HG03342 (cell line): ENCODE measurements around the gene DOCK10.
A peak's percentile ranks its signal among the peaks of the same experiment; 100 is the strongest.

Source experiments
- ATAC-seq: cut with Tn5 transposase; IDR thresholded peaks from one replicate; pipeline ENCODE4 v1.9.1; 2021; ENCODE audit warnings: mild to moderate bottlenecking, moderate library complexity; ENCODE audit not compliant: unreplicated experiment

The DOCK10 gene

DNA sequence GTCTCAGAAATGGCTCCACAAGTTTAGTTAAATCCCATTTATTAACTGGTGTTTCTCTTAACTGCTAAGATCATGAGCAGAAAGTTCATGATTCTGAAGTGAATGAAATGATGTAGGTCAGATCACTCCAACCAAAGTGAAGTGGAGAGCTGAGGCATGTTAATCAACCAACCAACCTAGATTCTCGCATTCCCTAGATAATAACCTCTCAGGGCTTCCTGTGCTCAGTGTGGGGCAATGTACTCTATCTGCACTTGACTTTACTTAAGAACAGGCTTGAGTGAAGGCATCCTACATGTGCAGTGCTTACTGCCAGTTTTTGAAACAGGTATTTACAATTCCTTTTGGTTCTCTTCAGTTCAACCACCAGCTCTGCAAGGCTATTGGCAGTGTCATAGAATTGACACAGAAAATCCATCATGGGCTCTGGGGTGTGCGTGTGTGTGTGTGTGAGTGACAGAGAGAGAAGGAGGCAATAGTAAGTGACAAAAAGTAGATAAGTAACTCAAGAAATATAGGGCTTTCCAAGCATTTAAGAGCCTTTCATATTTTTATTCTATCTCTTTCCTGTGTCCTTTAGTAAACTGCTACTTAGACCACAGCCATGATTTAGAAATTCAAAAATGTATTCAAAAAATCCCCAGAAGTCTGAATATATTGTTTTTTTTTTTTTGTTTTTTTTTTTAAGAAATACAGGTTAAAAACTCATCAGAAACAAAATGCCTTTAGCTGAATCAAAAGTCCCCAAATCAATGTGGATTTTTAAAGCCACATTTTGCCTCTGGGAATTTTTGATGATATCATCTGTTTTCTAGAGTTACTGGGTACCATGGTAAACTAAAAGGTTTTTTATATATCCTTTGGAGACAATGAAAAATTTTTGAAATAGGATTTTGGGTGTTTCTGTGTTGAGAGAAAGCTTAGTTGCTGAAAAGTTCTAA, 28.6 kb downstream of the DOCK10 start:
- no peak for ATAC-seq

GRCh38 chr2:225011585-225011984, 30.7 kb downstream of the DOCK10 start:
- ATAC-seq: no peak

DNA sequence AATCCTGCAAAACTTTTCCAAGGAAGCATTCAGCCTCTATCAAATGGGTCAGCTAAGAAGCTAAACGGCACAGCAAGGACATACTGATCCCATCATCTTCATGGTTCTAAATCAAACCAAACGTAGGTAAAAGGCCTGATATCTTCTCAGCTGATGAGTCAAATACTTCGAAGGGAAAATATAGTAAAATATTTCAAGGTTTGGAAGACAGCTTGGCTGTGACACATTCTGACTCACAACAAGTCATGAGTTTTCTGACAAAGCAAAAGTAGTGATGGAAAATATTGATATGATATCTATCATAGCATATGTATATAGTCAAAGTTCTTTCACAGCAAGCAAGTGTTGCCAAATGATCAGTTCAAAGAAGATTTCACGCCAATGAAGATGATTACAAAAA, 31.5 kb downstream of the DOCK10 start:
- ATAC-seq: no peak

DNA sequence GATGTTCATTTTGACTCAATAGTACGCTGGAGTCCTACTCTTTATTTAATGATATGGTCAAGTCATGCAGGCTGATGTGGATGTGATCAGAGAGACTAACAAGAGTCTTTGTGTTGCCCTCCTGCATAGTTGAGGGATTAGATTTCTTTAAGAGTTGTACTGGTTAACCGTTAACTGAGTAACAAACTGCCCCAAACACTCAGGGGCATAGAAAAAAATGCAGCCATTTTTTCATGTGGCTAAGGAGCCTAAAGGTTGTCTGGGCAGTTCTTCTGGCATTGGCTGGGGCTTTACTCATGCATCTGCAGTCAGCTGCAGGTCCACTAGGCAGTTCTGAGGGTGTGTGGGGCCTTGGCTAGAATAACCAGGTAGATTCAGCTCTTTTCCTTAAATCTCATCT, 32.5 kb downstream of the DOCK10 start:
- ATAC-seq: no peak

DNA sequence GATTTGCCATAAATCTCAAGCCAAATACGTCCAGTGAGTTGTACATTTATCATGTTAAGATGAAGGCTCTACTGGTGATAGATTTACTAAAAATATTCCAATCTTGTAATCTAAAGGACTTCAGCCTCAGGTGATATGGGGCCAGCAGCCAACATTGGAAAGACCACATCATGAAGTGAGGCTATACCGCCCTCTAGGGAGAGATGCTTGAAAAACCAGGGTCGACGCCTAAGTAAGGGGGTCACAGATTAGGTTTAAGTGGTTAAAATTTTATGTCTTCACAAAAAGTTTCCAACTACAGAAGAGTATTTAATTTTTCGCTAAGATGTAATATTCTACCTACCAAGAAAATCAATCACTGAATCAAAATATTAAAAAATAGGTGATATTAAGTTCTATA, 33.3 kb downstream of the DOCK10 start:
- ATAC-seq: peak; percentile 15

DNA sequence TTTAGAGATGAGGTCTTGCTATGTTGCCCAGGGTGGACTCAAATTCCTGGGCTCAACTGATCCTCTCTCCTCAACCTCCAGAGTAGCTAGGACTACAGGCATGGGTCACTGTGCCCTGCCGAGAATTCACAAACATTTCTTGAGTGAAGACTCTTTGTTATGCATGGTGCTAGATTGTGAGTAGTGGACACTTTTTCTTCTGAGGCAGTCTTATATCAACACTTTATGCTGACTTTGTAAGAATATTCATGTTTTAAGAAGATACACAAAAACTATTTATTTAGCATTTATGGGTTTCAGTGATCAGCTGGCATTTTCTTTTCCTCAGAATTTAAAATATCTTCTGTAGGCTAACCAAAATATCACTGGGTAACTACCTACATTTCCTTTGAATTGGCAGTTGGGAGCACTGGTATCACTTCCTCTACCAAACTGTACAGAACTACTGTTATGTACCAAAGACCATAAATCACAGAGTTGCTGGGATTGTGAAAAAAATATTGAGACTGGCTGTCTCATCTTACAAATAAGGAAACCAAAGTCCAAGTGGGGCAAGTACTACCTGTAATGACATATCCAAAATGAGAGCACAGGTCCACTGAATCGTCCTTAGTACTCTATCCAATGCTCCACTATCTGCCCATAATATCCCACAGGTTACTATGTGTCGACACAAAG, 34.0 kb downstream of the DOCK10 start:
- peak; percentile 72 for ATAC-seq

GRCh38 chr2:225006730-225007129, 35.5 kb downstream of the DOCK10 start:
- ATAC-seq: no peak

DNA sequence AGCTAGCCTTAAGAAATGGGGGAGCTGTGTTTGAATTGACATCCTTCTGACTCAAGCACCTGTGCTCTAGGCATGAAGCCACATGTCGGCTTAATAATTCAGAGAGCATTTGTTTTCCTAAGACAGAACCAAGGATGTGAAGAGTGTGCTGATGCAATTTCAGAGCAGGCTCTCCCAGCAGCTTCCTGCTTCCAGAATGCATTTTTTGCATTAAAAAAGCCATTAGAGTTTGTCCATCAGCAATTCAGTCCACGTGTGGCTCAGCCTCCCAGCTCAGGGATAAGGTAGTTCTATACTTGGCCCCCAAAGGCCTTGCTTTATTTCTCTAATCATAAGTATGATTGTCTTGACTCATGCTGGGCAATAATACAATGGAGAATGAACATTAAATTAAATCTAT, 37.7 kb downstream of the DOCK10 start:
- ATAC-seq: no peak

DNA sequence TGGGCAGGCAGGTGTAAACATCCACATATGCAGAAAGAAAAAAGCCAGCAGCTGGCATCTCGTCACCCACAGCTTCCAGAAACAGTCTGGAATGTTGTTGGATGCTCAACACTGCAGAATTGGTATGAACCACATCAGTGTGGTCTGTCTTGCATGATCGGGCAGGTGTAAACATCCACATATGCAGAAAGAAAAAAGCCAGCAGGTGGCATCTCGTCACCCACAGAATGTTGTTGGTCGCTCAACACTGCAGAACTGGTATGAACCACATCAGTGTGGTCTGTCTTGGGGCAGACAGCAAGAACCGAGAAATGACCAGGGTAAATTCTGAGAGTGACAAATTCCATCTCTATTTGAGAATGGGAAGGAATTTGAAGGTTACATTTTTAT, 39.6 kb downstream of the DOCK10 start:
- peak; percentile 78 for ATAC-seq

- peak; percentile 67 for ATAC-seq
These were observed 40.1 kb downstream of the DOCK10 start for GRCh38 chr2:225002039-225002655.

DNA sequence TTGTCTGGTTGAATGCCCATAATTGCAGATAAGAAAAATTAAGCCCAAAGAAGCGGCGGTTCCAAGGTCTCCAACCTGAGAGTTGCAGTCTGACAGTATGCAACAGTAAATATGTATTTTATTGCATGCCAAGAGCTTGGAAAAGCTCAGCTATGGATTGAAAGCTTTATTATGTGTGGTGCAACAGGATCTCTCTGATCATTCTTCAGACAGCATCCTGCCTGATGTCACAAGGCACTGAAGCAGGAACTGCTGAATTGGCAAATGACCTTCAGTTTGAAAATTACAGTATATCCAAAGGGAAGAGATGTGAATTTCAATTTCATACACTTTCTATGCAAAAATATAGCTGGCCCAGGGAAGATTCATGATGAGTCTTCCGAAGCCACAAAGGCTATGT, 42.5 kb downstream of the DOCK10 start:
- no peak for ATAC-seq

GRCh38 chr2:224999321-224999720, 42.9 kb downstream of the DOCK10 start:
- ATAC-seq: no peak

- ATAC-seq: no peak
These were observed 44.5 kb downstream of the DOCK10 start for GRCh38 chr2:224997802-224998201.

DNA sequence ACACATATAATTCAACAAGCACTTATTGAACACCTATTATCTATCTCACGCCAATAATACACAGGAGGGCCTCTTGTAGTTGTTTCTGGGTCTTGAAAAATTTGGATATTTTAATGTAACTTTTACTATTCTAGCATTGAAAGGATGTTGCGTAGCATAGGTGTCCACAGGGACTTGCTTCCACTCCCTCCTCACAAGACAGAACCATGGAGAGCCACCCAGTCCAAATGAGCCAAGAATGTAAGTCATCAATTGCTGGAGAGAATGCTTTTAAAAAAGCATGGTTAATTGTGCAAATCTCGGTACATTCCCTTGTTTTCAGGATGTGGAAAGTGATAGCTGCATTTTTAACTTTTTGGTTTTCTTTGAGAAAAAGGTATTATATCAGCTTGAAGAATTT, 46.8 kb downstream of the DOCK10 start:
- no peak for ATAC-seq

DNA sequence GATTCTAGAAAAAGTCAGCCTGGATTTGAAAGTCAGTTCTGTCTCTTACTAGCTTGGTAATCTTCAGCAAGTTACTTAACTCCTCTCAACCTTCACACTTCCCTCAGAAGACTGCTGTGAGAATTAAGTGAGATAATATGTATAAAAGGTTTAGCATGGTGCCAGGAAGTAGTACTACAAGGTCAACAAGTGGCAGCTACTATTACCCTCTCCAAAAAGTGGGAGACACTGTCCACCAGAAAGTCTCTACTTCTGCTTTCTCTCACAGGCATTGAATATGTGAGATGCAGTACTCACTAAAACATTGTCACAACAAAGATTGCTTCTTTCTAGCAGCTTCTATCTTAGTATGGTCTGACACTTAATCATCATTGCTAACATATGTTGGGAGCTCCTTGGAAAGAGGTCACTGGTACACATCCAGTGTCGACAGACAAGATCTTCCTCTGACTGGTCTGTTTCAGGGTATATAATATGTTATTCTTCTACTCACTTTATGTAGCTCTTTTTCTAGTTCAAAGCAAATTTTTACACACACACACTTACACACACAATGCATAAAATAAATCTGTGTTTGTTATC, 47.9 kb downstream of the DOCK10 start:
- no peak for ATAC-seq

- no peak for ATAC-seq
These were observed 51.6 kb downstream of the DOCK10 start for GRCh38 chr2:224990710-224991109.

GRCh38 chr2:224987733-224988132, 54.5 kb downstream of the DOCK10 start:
- ATAC-seq: no peak

GRCh38 chr2:224986477-224986876, 55.8 kb downstream of the DOCK10 start:
- no peak for ATAC-seq

- no peak for ATAC-seq
These were observed 57.6 kb downstream of the DOCK10 start for GRCh38 chr2:224984637-224985036.

GRCh38 chr2:224983712-224984554, 58.3 kb downstream of the DOCK10 start:
- ATAC-seq: no peak
